ENCODE data around the gene SFMBT2.

SFMBT2 gene

DNA sequence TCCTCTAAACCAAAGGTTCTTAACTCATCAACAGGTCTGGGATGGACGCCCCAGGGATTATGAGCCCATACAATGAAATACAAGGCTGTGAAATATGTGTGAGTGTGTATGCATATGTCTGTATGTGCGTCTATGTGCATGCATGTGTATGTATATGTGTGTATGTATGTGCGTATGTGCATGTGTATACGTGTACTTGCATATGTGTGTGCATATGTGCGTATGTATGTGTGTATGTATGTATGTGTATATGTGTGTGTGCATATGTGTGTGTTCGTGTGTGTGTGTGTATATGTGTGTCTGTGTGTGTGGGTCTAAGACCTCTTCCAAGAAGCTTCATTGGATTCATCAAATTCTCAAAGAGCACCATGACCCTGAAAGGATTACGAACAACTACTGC, 112.3 kb downstream of the SFMBT2 start:
- no peak for DNase-seq (ENCODE audit: low spot score)

DNA sequence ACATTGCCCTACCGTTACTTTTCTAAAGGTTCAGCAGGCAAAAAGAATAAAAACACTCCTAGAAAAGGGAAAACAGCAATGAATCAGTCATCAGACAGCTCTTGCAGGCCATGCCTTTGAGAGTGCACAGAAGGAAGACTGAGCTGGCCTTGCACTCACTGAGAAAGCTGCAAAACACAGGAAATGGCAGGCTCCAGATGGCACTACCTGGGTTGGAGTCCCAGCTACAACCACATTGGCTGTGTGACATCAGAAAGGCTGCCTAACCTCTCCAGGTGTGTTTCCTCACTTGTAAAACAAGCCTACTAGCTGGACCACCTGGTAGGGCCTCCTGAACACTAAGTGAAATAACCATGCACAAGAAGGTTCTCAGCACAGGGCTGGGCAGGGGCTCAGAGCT, 113.7 kb downstream of the SFMBT2 start:
- DNase-seq (ENCODE audit: low spot score), result no peak

DNA sequence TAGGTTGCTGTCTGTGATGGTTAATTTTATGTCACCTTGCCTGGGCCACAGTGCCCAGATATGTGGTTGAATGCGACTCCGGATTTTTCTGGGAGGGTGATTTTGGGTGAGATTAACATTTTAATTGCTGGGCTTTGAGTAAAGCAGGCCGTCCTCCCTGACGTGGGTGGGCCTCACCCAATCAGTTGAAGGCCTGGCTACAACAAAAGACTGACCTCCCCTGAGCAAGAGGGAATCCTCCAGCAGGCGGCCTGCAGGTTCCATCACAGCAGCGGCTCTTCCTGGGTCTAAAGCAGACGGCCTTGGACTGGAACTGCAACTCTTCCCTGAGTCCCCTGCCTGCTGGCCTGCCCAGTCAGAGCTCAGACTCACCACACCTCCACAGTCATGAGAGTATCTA, 114.2 kb downstream of the SFMBT2 start:
- DNase-seq (ENCODE audit: low spot score), result no peak

DNA sequence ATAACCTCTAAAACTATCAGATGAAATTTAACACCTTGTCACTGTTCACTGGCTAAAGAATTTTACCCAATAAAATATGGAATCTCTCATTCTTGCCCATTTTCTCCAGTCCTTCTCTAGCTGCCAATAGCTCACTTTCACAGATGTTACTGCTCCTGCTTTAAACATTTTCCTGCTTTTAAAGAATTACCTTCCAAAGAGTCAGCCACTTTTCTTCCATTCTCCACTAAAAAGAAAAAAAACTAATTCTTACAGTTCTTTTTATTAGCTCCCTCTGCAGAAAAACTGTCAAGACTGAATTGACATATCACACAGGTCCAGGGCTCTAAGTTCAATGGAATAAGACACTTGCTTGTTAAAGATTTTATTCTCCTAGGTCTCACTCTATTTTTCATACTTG, 114.8 kb downstream of the SFMBT2 start:
- DNase-seq (ENCODE audit: low spot score), result no peak

DNA sequence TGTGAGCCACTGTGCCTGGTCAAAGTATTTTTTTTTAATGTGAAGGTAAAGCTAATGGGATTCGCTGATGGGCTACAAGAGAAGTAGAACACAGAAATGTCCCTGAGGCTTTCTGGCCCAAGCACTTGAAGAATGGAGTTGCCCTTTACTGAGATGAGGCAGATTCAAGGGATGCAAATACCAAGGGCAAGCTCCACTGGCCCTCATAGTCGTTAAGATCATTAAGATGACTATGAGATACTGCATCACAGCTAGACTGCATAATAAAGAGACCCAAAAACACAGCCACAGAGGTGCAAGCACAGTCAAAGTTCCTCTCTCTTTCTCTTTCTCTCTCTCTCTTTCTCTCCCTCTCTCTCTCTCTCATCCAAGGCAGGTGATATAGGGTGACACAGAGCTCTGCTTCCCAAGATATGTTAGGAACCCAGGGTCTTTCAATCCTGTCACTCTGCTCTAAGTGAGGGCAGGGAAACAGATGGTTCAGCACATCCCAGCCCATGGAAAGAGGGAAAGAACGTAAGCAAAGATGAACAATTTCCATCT, 117.4 kb downstream of the SFMBT2 start:
- no peak for DNase-seq (ENCODE audit: low spot score)

DNA sequence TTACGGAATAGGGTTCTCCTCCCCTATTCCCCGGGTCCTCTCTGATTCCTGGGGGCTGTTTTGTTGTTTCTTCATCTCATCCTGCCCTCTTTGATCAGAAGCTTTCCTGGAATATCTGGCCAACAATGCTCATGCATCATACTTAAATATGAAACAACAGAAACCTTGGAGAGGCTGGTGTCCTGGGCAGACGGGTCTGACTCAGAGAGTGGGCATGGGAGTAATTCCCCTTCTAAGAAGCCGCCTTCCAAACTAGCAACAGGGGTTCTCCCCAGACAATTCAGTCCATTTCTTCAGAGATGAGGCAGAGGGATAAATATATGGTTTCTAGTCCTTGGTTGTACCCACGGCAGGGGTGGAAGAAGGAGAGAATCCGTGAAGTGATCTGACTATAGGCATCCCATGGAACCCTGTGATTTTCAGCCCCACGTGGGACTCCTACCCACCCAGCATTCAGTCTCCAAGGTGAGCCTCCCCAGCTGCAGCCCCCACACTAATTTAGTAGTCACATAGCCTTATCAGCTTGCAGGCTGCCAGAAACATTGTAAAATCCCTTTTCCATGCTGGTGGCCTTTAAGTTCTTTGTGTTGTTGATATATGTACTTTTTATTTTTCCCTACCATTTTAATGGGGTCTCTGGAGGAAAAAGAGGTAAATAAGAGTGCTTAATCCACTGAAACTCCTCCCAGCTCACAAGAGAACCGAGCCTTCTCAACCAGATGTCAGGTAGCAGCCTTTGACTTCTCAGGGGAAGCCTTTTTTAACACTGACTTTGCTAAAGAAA, 119.2 kb downstream of the SFMBT2 start:
- no peak for DNase-seq (ENCODE audit: low spot score)

DNA sequence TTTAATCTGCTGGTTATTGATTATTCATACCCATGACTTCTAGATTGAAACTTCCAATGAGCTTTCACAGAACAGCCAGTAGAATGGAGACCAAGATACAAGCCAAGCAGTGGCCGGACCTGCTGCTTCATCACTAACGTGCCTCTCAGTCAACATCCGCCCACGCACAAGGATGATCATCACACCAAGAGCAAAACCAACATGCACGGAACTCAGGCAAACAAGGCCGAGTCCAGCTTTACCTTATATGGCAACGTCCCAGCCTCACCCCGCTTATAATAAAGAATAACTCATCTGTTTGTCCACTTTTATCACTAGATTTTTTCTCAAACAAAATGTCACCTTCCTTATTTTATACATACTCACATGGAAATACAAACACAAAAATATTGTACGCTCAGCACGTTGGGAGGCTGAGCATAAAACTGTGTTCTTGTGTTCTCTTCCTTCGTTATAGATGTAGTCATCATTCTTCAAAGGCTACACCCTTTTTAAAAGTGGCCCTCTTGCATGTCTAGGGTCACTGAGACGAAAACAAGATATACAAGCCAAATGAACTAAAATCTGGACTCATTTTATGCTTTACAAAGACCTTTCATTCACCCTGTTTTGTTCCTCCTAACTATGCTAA, 122.7 kb downstream of the SFMBT2 start:
- no peak for DNase-seq (ENCODE audit: low spot score)

DNA sequence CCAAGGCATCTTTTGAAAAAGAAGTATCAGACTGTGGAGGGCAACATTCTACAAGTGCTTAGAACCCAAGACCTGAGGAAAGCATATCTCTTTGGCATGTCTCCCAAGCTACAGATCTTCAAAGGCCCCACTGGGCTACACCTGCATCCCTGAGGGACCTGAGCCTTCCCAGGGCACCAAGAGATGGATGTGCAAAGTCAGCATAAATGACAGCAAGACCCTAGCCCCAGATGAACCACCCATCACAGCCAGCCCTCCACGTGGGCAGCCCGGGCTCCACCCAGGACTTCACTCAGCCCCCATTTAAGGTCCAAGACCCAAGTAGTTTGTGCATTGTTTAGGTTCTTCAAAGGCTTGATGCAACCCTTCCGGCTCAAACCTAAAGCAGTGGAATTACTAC, 123.5 kb downstream of the SFMBT2 start:
- DNase-seq (ENCODE audit: low spot score), result no peak

DNA sequence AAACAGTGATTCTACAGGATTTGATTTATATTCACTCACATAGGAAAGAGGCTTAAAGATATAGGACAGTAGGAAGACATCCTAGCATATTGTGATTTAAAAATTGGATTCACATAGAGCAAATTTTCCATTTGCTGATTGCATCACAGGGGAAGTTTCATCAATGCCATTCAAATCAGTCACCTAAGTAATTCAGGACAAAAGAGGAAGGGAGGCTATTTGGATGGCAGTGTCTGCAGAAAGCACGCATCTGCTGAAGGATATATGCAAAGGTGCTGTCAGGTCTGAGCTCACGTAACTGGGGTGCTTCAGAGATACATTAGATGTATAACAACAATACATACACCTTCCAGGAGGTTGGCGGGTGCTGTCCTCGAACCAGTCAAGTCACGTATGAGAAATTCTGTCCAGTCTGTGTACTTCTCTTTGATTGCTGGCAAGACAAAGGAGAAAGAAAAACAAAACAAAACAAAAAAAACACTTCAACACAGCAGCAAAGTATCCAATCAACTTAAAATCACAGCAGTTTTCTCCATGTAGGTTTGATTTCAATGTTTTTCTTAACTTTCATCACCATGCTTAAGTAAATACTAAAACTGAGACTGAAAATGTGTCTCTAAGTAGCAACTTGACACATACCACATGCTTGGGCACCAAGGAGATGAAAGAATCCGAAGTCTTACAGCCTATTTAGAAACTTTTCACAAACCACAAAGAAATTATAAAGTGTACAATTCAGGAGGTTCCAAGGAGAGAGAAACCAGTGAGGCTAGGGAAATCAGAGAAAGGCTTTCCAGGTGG, 125.1 kb downstream of the SFMBT2 start:
- no peak for DNase-seq (ENCODE audit: low spot score)

DNA sequence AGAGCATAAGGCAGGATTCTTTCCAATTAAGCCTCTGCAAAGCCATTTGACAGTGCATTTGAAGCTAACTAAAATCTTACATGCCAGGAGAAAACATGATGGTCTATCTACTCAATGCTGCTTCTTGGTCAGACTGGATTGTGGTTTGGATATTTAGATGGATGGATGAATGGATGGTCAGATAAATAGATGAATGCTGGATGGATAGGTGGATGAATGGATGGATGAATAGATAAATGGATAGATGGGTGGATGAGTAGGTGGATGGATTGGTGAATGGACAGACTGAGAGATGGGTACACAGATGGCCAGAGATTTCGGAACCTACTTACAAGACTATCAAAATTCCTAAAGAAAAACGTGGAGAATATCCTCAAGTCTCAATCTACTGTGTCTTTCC, 127.6 kb downstream of the SFMBT2 start:
- DNase-seq (ENCODE audit: low spot score), result no peak

DNA sequence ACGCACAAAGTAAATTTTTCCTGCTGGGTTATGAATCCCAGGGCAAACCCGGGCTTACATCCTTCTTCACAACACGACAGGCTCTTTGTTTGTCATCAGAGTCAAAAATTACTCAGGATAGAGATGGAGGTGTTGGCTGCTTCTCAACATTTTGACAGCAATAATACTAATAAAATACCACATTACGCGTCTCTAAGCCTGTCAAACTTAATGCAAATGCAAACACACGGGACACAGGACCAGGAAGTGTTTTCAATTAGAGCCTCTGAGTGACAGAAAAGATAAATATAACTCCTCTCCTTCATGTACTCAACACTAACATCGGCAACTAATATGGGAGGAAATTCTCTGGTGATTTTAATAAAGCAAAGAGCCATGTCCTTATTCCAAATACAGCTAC, 128.4 kb downstream of the SFMBT2 start:
- DNase-seq (ENCODE audit: low spot score), result no peak

DNA sequence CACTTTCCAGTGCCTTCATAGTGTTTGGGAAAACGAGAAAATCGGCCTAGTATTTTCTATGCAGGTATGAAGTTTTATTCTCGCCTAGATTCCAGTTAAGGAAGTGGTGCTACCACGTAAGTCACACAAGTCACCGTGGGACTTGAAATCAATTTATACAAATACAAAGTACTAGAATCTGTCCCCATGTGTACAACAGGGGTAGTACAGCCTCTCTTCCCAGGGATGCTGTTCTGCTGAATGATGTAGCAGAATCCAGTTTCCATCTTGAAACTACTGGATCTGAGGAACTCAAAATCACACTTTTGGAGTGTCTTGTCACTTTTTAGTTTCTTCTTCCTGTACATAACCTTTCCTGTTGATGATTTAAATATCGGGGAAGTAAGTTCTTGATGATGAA, 129.4 kb downstream of the SFMBT2 start:
- no peak for DNase-seq (ENCODE audit: low spot score)

DNA sequence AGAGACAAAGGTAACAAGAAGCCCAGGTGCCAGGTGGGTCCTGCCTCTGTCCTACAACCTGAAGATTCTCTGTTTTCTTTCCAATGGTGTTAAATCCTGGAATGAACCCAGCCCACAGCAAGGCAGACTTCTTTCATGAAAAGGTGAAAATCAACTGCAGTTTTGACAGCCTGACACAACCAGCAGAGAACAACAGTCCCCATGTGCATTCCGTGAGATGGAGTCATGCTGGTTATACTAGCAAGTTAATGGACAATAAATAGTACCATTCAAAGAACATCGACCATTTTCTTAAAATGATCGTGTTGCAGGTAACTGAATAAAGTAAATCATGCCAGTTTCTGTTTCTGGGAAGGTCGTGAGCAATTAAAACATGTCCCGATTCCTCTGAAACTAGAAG, 131.5 kb downstream of the SFMBT2 start:
- no peak for DNase-seq (ENCODE audit: low spot score)

DNA sequence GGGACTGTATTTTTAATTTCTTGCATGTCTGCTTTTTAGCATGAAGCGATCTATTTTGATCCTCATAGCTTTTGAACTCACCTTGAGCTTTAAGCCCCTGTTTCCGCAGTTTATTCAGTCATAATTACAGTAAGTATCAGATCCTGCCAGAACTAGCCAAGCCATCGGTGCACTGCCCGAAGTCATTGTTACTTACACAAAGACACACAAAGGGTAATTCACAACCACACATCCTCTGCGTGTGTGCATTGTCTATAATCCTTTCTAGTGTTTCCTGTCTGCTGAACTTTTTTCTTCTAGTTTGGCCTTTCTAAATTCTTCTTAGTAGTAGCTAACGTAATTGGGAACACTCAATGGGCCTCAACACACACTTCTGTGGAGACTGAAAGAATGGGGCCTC, 133.0 kb downstream of the SFMBT2 start:
- DNase-seq (ENCODE audit: low spot score), result no peak

DNA sequence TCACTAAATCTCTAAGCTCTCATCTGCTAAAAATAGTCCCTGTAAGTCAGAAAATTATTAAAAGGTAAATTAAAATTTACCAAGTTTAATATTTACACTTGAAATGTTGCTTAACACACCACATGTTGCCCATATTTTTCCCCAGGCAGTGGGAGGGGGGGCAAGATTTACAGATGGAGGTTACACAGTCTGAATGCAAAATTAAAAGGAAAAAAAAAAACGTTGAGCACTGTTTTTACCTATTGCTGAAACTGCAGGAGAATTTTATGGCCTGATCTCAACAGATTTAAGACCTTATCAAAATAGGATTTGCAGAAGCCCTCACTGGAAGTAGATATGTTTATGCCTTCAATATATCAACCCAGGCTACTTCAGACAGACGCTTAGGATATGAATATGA, 133.4 kb downstream of the SFMBT2 start:
- DNase-seq (ENCODE audit: low spot score), result no peak

DNA sequence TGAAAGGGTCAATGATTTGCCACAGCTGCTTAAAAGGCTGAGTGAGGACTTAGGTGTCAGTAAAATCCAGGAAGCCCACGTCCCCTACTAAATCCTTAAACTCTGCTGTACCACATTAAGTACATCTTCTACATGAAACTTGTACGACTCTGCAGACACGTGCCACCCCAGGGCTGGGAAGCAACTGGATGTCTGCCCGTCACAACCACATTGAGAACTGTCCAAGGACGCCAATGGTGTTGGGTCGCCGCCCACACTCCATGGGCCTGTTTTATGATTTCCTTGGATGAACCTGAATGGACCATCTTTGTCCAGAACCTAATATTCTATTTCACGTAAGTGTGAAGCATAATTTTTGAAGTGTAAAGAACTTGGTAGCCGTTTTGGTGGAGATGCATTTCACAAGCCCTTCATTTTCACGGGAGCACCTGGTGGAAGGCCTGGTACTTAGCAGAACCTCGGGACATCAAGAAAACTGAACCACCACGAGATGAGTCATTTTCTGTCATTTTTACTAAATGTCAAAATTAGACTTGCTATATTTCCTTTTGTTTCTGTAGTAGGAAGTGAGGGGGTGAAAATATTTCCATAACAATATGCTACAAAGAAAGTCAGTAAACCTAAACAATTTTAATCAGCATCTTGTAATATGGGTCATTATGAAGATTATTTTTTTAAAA, 134.9 kb downstream of the SFMBT2 start:
- no peak for DNase-seq (ENCODE audit: low spot score)

DNA sequence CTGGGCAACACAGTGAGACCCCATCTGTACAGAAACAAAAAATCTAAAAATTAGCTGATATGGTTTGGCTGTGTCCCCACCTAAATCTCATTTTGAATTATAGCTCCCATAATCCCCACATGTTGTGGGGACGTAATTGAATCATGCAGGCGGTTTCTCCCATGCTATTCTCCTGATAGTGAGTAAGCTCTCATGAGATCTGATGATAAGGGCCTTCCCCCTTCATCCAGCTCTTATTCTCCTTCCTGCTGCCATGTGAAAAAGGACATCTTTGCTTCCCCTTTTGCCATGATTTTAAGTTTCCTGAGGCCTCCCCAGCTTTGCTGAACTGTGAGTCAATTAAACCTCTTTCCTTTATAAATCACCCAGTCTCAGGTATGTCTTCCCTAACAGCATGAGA, 136.5 kb downstream of the SFMBT2 start:
- no peak for DNase-seq (ENCODE audit: low spot score)

DNA sequence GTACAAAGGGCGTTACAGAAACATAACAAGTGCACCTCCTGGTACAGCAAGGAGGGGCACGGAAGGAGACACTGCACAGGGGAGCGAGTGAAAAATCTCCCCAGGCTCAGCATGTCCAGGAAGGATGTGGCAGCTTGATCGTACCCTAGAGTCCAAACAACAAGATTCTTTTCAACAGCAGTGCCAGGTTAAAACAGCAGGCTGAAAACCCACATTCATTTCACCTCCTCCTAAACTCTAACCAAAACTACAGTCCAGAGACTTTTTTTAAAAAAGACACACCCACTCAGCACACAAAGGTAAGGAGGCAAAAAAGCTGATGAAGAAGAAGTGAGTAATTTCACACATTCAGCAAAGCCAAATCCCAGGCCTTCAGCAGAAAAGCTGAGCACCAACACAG, 138.8 kb downstream of the SFMBT2 start:
- no peak for DNase-seq (ENCODE audit: low spot score)

DNA sequence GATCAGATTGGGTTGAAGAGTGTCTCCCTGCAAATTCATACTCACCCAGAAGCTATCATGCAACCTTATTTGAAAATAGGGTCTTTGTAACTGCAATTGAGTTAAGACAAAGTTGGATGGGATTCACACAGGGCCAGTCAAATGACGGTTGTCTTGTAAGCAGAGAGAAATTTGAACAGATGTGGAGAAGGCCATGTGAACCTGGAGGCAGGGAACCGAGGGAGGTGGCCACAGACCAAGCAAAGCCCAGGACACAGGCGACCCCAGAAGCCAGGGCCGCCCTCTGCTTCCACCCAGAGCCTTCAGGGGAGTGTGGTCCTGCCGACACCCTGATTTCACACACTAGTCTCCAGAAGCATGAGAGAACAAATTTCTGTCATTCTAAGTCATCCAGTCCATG, 140.8 kb downstream of the SFMBT2 start:
- DNase-seq (ENCODE audit: low spot score), result no peak

DNA sequence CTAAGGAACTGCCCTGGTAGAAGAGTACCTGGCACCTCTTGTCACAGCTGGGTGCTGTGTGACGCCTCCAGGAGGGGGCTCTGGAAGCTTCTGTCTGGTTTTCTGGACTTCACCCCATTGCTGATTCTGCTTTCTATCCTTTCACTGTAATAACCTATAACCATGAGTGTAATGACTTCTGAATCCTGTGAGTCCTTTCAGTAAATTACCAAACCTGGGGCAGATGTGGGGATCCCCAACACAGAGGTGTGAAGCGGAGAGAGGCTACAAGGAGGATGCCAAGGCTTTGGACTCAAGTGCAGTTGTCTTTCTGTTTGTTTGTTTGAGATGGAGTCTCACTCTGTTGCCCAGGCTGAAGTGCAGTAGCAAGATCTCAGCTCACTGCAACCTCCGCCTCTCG, 143.7 kb downstream of the SFMBT2 start:
- DNase-seq (ENCODE audit: low spot score), result no peak

DNA sequence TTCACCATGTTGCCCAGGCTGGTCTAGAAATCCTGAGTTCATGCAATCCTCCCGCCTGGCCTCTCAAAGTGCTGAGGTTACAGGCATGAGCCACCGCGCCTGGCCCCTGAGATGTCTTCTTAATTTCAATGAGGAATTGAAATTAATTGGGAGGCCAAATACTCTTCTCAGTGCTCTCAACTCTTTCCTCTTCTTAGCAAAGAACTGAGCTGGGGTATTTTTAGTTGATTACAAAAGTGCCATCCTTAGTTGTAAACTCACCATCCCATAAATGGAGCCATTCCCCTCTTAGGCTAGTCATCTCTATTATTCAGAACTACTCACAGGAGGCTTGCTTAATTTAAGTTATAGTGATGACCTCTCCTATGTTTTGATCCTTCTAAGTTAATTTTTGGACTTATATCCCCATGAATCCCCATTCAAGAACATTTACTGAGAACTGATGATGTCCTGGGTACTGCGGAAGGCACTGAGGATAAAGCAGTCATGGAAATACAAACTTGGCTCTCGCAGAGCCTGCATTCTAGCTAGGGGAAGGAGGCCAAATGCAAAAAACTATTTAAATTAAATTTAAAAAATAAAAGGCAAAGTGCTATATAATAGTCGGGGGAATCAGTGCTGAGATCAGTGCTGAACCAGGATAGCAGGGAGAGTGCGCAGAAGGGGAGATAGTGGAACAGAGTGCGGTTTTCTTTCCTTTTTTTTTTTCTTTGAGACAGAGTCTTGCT, 145.3 kb downstream of the SFMBT2 start:
- DNase-seq (ENCODE audit: low spot score), result no peak

DNA sequence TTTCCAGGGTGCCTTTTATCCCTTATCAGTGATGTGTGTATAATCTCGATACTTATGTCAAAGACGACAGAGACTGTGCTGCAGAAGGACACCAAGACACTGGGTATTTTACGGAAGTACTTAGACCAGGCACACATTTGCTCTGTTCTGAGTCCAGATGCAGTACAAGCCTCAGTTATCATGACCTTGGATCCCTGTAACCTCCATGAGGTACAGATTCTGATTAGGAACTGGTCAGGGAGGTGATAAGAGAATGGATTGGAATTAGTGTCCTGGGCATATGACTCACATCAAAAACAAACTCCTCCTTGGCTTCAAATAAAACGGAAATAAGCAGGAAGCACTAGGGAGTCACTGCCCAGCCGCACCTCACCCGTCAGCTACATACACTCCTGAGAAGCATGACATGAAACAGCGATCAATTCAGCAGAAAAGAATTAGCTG, 146.5 kb downstream of the SFMBT2 start:
- no peak for DNase-seq (ENCODE audit: low spot score)
